ENCODE measurements around the gene MEGF11.

GRCh38 chr15:65958835-65959234 lies 294.7 kb downstream of the MEGF11 start:
- TF ChIP-seq CTCF (IDR thresholded peaks at IDR 0.05) (no peak), EZH2 (IDR thresholded peaks at IDR 0.05) (no peak), EZH2phosphoT487 (IDR thresholded peaks at IDR 0.05) (no peak)

Data from neural progenitor cell (in vitro differentiated cells).